Kidney epithelial cell (primary cell): ENCODE results near the gene S100A14. TPM values are rescaled to one million over a fixed set of nuclear protein-coding genes. Genes with fewer than 3 reads are reported as not detected.

Source experiments
- DNase-seq: peaks from one replicate; pipeline ENCODE4 v3.0.0-alpha.2; 2010; ENCODE audit warnings: low read depth
- H3K27me3 ChIP-seq: 2 replicates; pipeline ENCODE4 v1.6.0; 2011; ENCODE audit warnings: low read length; ENCODE audit not compliant: control insufficient read depth, insufficient read depth
- H3K36me3 ChIP-seq: 2 replicates; pipeline ENCODE4 v1.5.1; 2011; ENCODE audit warnings: low read length; ENCODE audit not compliant: control insufficient read depth, insufficient read depth
- H3K4me3 ChIP-seq: 2 replicates; pipeline ENCODE4 v1.5.1; 2011; ENCODE audit warnings: low read depth, mild to moderate bottlenecking, control low read depth, low read length
- total RNA-seq: library from RNA; depleted of rRNA; stranded (reverse); fragments of >200 nt; gene quantifications from 2 replicates; pipeline ENCODE4 v1.2.3, GENCODE V29; 2015
- TF ChIP-seq, protein P1 (sequence below): IDR thresholded peaks from 2 replicates; pipeline ENCODE4 v1.5.1; 2011; ENCODE audit warnings: mild to moderate bottlenecking, moderate library complexity, low read length, control low read depth, inconsistent platforms; ENCODE audit not compliant: insufficient read depth, poor library complexity, severe bottlenecking

S100A14 gene
- total RNA-seq, 1 donor from 2014 or later, result 4.2 TPM

DNA sequence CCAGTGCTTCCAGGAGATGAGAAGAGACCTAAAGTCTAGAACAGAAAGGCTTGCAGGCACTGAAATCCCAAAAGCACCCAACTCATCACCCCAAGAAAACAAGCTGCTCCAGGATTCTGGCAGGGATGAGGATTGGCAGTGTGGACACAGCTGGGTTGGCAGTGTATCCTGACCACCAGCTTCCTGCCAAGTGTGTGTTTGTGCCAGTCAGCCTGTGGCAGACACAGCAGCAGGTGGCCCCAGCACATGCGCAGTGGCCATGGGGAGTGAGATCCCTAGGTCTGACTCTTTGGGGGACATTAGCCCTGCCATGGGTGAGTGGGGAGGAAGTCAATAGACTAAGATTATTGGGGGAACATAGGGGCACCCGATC is 33.7 kb upstream of the S100A14 start:
- TF ChIP-seq, protein P1, sequence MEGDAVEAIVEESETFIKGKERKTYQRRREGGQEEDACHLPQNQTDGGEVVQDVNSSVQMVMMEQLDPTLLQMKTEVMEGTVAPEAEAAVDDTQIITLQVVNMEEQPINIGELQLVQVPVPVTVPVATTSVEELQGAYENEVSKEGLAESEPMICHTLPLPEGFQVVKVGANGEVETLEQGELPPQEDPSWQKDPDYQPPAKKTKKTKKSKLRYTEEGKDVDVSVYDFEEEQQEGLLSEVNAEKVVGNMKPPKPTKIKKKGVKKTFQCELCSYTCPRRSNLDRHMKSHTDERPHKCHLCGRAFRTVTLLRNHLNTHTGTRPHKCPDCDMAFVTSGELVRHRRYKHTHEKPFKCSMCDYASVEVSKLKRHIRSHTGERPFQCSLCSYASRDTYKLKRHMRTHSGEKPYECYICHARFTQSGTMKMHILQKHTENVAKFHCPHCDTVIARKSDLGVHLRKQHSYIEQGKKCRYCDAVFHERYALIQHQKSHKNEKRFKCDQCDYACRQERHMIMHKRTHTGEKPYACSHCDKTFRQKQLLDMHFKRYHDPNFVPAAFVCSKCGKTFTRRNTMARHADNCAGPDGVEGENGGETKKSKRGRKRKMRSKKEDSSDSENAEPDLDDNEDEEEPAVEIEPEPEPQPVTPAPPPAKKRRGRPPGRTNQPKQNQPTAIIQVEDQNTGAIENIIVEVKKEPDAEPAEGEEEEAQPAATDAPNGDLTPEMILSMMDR, result no peak
- no peaks in the 10 kb centered on the region for H3K27me3 ChIP-seq
- DNase-seq, result no peak
- H3K4me3 ChIP-seq, result no peak overlapping the region
- H3K36me3 ChIP-seq, result no peaks in the 10 kb centered on the region

DNA sequence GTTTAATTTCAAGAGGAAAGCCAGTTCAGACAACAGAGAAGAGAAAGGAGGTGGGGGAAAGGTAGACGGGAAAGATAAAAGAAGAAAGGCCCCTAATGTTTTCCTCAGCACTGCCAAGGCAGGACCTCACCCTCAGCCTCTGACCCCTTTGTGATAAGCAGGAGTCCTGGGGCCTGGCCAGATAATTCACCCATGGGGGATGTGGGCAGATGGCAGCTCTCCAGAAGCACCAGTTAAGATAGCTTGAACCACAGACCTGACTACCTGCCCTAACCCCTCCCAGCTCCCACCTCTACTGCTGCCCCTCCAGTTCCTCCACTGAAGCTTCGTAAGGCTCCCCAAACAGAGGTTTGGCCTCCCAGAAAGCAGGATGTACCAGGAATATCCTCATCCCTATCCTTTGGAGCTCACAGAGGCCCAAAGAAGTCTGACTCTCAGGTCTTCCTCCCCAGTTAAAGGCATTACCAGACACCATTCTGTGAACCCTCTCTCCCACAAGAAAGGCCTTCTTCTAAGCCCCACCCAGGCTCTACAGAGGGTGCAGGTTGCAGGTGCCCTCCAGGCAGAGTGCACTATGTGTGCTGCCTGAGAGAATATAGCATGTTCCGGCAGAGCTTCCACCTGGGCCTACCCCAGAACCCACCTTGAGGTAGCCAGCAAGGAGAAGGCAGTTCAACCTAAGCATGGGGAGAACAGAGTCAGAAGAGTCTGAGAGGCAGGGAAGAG is 33.2 kb upstream of the S100A14 start:
- Histone ChIP-seq H3K36me3 (no peaks in the 10 kb centered on the region), H3K4me3 (no peak overlapping the region), H3K27me3 (no peaks in the 10 kb centered on the region)
- TF ChIP-seq, protein P1, result no peak
- DNase-seq, result no peak

DNA sequence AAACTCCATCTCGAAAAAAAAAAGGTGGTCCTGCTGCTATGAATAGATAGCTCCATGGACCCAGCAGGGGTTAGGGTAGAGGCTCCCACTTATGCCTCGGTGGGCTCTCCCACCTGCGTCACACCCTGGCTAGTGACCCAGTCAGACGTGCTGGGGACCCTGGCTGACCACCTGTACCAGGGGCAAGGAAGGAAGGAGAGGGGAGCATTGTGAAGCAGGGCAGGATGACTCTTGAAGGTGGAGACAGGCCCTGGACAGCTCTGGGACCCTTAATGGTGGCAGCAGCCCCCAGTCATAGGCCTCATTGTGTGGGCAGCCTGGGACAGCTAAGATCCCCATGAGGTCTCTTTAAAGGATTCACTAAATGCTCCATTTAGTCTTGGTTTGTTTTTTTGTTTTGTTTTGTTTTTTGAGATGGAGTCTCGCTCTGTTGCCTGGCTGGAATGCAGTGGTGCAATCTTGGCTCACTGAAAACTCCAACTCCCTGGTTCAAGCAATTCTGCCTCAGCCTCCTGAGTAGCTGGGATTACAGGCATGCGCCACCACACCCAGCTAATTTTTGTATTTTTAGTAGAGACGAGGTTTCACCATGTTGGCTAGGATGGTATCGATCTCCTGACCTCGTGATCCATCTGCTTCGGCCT is 32.0 kb upstream of the S100A14 start:
- TF ChIP-seq, protein P1, result no peak
- H3K36me3 ChIP-seq, result no peaks in the 10 kb centered on the region
- H3K4me3 ChIP-seq, result no peak overlapping the region
- no peak for DNase-seq
- H3K27me3 ChIP-seq, result no peaks in the 10 kb centered on the region

DNA sequence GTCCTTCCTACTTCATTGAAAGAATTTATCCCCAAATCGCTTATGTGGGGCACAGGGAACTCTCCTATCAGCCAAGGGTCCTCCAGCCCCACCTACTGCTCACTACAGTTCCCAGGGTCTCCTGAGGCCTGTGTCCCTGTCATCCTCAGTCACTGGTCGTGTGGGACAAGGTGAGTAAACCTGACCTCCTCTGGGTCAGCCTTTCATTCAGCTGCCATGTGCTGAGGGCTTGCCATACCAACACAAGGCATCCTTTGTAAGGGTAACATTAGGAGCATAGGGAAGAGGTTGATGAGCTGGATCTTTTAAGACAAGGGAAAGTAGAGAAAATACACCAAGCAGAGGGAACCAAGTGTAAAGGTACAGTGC is 31.2 kb upstream of the S100A14 start:
- no peak for DNase-seq
- Histone ChIP-seq H3K4me3 (no peak overlapping the region), H3K27me3 (no peaks in the 10 kb centered on the region), H3K36me3 (no peaks in the 10 kb centered on the region)
- TF ChIP-seq, protein P1, result no peak

DNA sequence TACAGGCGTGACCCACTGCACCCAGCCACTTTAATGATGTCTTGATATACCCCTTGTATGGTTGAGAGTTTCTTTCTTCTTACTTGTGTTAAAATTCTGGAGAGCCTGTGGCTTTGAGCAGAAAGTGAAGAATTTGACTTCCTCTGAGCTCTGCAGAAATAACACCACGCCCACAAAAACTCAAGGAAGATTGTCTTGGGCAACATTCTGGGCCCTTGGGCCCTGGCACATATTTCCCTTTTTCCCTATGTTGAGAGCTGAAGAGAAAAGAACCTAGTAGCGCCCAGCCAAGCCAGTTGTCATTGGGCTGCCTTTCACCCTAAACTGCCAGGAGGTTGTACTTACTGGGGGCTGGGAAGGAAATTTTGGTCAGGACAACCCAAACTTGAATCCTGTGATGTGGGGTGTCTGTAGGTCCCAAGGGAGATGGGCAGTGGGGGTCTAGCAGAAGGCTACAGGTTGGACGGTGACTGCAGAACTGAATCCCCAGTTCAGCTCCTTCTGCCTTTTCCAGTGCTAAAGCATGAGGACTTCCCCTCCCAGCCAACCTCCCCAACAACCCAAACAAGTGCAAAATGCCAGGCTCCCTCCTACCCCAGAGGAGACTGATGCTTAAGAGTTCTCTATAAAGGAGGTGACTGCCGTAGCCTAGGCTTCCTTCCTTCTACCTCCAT is 30.7 kb upstream of the S100A14 start:
- Histone ChIP-seq H3K27me3 (no peaks in the 10 kb centered on the region), H3K4me3 (no peak overlapping the region), H3K36me3 (peaks cover 2% of the 10 kb centered on the region)
- DNase-seq, result no peak
- TF ChIP-seq, protein P1, result no peak

DNA sequence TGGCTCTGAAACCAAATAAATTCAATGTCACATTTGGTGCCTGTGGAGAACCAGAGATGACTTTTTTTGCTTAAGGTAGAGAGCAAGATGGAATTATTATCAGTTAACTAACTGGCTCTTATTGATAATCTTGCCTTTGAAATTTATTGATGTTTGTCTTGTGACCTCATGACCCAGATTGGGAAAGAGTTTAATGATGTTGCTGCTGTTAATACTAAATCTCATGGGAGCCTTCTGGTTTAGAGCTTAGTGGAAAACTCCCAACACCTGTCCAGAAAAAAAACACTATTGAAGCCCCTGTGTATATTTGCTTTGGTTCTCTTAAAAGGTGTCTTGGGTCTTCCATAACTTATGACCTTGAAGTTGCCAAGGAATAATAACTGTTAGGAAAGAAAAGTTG is 27.7 kb upstream of the S100A14 start:
- no peak for DNase-seq
- no peak overlapping the region for H3K4me3 ChIP-seq
- H3K27me3 ChIP-seq, result no peaks in the 10 kb centered on the region
- TF ChIP-seq, protein P1, result no peak
- H3K36me3 ChIP-seq, result peaks cover 2% of the 10 kb centered on the region
